CD4-positive, alpha-beta T cell (primary cell): Measurements from ENCODE around the gene MAPKBP1. TPM values are rescaled to one million over a fixed set of nuclear protein-coding genes. Genes with fewer than 3 reads are reported as not detected.
A peak's percentile ranks its signal among the peaks of the same experiment; 100 is the strongest.

Experiments
- ATAC-seq: fragments of 200-7000 bp; cut with Tn5 transposase; one replicate; pipeline ENCODE4 v1.10.0; 2022; ENCODE audit warnings: mild to moderate bottlenecking; ENCODE audit not compliant: poor library complexity
- CTCF ChIA-PET: fragments of 350-600 bp; sonication (Branson Sonifier 250); formaldehyde crosslinking; loops from one replicate; lab custom pipeline; 2021; ENCODE audit warnings: antibody characterized with exemption, inconsistent platforms; lab: Charles Lee
- POLR2A ChIA-PET: fragments of 350-600 bp; sonication (Branson Sonifier 250); formaldehyde crosslinking; loops from one replicate; lab custom pipeline; 2021; ENCODE audit warnings: antibody characterized with exemption, inconsistent platforms; lab: Charles Lee
- DNase-seq, 14 experiments: peaks; one replicate each; pipeline ENCODE4 v3.0.0-alpha.2; 2013 to 2020; ENCODE audit warnings: mixed read lengths in 2 of 14
- H3K27ac ChIP-seq, 2 donors: one replicate each; pipeline versions ENCODE4 v1.5.1 to v1.7.0; 2013; ENCODE audit warnings: low read length in 2 of 2, low read depth in 1 of 2, mild to moderate bottlenecking in 1 of 2
- H3K27me3 ChIP-seq, 2 experiments: 1 replicate in 1 of 2; 2 replicates in 1 of 2; pipeline versions ENCODE4 v1.6.1 to v1.7.0; 2013; ENCODE audit warnings: low read length in 2 of 2, control low read depth in 1 of 2, mild to moderate bottlenecking in 1 of 2, moderate library complexity in 1 of 2; ENCODE audit not compliant: insufficient read depth in 2 of 2, control insufficient read depth in 1 of 2
- H3K36me3 ChIP-seq: one replicate; pipeline ENCODE4 v1.6.1; 2013; ENCODE audit warnings: low read length, control low read depth; ENCODE audit not compliant: insufficient read depth
- H3K4me1 ChIP-seq: one replicate; pipeline ENCODE4 v1.6.1; 2013; ENCODE audit warnings: low read length, control low read depth; ENCODE audit not compliant: insufficient read depth
- H3K4me3 ChIP-seq: one replicate; pipeline ENCODE4 v1.5.1; 2013; ENCODE audit warnings: mild to moderate bottlenecking, low read length, moderate library complexity
- H3K9me3 ChIP-seq, 2 experiments: 1 replicate in 1 of 2; 2 replicates in 1 of 2; pipeline versions ENCODE4 v1.6.1 to v1.7.0; 2013; ENCODE audit warnings: low read length in 2 of 2, mild to moderate bottlenecking in 2 of 2, control low read depth in 1 of 2, moderate library complexity in 1 of 2; ENCODE audit not compliant: control insufficient read depth in 1 of 2, insufficient read depth in 1 of 2
- H3K27ac Mint-ChIP-seq: one replicate; pipeline ENCODE4 v1.8.0; 2020; ENCODE audit warnings: mixed read lengths
- H3K27me3 Mint-ChIP-seq: one replicate; pipeline ENCODE4 v1.8.0; 2021; ENCODE audit warnings: mixed read lengths
- H3K36me3 Mint-ChIP-seq: one replicate; pipeline ENCODE4 v1.8.0; 2021; ENCODE audit warnings: low read depth, mixed read lengths
- H3K4me1 Mint-ChIP-seq: one replicate; pipeline ENCODE4 v1.8.0; 2021; ENCODE audit warnings: low read depth, mixed read lengths
- H3K4me3 Mint-ChIP-seq: one replicate; pipeline ENCODE4 v1.8.0; 2020; ENCODE audit warnings: mild to moderate bottlenecking, mixed read lengths
- H3K9me3 Mint-ChIP-seq: one replicate; pipeline ENCODE4 v1.8.0; 2020; ENCODE audit warnings: mixed read lengths
- intact Hi-C, 2 experiments: fragments of 100-400 bp; cut with DNase I in 1 of 2; cut with micrococcal nuclease in 1 of 2; formaldehyde crosslinking; loops; one replicate each; pipeline versions ENCODE4 v1.15.1 to v1.9.0; 2023 to 2025; cut with DNase I, micrococcal nuclease
- total RNA-seq, 174 experiments: library from RNA in 2 of 174; stranded (reverse) in 2 of 174; gene quantifications; one replicate each; pipeline ENCODE4 v1.2.3 and lab custom pipeline; 2021 to 2026
- TF ChIP-seq, protein P1 (sequence below): fragments of 200-600 bp; IDR thresholded peaks from one replicate; pipeline ENCODE4 v1.8.0; 2022; ENCODE audit warnings: antibody characterized with exemption, mild to moderate bottlenecking

The MAPKBP1 gene
- total RNA-seq, 2 experiments from 2014 or later: 26.0 to 30.0 TPM

DNA sequence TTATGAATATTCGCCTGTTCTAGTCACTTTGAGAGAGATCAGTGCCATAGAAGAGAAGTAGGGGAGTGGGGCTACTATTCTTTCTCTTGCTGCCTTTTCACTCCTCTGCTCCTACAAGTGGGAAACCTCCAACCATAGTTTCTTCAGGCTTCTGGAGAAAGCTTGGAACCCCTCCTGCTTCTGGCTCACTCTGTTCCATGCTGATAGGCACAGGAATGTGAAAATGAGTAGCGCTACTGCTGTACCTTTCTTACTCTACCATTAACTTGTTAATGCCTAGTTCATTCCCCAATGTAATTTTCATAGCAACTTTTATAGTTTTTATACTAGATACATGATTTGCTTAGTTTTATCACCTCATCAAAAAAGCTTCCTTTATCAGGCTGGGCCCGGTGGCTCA is 26.9 kb downstream of the MAPKBP1 start:
- peaks cover 15% of the 10 kb centered on the region for H3K4me1 Mint-ChIP-seq
- intact Hi-C loops: no loop called here
- Histone ChIP-seq H3K27ac (no peak overlapping the region), H3K9me3 (no peaks in the 10 kb centered on the region), H3K36me3 (peaks cover 22% of the 10 kb centered on the region), H3K4me1 (peaks cover 5% of the 10 kb centered on the region), H3K4me3 (no peak overlapping the region), H3K27me3 (no peaks in the 10 kb centered on the region)
- no peak overlapping the region for H3K4me3 Mint-ChIP-seq
- H3K27me3 Mint-ChIP-seq: no peaks in the 10 kb centered on the region
- DNase-seq (no peak), ATAC-seq (no peak)
- ChIA-PET POLR2A (no interaction called here), CTCF (no interaction called here)
- TF ChIP-seq, protein P1, sequence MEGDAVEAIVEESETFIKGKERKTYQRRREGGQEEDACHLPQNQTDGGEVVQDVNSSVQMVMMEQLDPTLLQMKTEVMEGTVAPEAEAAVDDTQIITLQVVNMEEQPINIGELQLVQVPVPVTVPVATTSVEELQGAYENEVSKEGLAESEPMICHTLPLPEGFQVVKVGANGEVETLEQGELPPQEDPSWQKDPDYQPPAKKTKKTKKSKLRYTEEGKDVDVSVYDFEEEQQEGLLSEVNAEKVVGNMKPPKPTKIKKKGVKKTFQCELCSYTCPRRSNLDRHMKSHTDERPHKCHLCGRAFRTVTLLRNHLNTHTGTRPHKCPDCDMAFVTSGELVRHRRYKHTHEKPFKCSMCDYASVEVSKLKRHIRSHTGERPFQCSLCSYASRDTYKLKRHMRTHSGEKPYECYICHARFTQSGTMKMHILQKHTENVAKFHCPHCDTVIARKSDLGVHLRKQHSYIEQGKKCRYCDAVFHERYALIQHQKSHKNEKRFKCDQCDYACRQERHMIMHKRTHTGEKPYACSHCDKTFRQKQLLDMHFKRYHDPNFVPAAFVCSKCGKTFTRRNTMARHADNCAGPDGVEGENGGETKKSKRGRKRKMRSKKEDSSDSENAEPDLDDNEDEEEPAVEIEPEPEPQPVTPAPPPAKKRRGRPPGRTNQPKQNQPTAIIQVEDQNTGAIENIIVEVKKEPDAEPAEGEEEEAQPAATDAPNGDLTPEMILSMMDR: no peak
- H3K36me3 Mint-ChIP-seq: peaks cover 38% of the 10 kb centered on the region
- no peak overlapping the region for H3K27ac Mint-ChIP-seq
- no peaks in the 10 kb centered on the region for H3K9me3 Mint-ChIP-seq

DNA sequence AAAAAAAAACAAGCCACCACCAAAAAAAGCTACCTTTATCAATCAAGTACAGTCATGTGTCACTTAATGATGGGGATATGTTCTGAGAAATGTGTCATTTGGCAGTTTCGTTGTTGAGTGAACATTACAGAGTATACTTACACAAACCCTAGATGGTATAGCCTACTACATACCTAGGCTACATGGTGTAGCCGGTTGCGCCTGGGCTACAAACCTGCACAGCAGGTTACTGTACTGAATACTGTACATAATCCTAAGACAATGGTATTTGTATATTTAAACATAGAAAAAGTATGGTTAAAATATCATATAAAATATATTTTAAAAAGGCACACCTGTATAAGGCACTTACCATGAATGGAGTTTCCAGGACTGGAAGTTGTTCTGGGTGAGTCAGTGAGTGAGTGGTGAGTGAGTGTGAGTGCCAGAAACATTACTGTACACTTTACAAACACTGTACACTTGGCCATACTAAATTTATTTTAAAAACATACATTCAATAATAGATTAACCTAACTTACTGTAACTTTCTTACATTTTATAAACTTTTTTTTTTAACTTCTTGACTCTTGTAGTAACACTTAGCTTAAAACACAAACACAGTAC is 27.7 kb downstream of the MAPKBP1 start:
- H3K36me3 Mint-ChIP-seq: peaks cover 38% of the 10 kb centered on the region
- Histone ChIP-seq H3K9me3 (no peaks in the 10 kb centered on the region), H3K4me1 (peaks cover 5% of the 10 kb centered on the region), H3K36me3 (peaks cover 22% of the 10 kb centered on the region), H3K4me3 (no peak overlapping the region), H3K27me3 (no peaks in the 10 kb centered on the region), H3K27ac (no peak overlapping the region)
- H3K4me3 Mint-ChIP-seq: no peak overlapping the region
- ChIA-PET CTCF (interaction anchor here (1.9 kb wide), 1 partner anchor 29 kb away, joined by 7 read pairs; no protein-coding TSS in a partner anchor), POLR2A (no interaction called here)
- DNase-seq (no peak), ATAC-seq (no peak)
- peaks cover 10% of the 10 kb centered on the region for H3K4me1 Mint-ChIP-seq
- intact Hi-C loops: no loop called here
- H3K27ac Mint-ChIP-seq: no peak overlapping the region
- H3K27me3 Mint-ChIP-seq: no peaks in the 10 kb centered on the region
- H3K9me3 Mint-ChIP-seq: no peaks in the 10 kb centered on the region
- TF ChIP-seq, protein P1: no peak

GRCh38 chr15:41804361-41804760 is 30.1 kb downstream of the MAPKBP1 start:
- TF ChIP-seq, protein P1: no peak
- Histone ChIP-seq H3K27me3 (no peaks in the 10 kb centered on the region), H3K4me1 (peaks cover 5% of the 10 kb centered on the region), H3K36me3 (peaks cover 16% of the 10 kb centered on the region), H3K9me3 (no peaks in the 10 kb centered on the region), H3K27ac (no peak overlapping the region), H3K4me3 (no peak overlapping the region)
- no peak for ATAC-seq
- ChIA-PET CTCF (interaction anchor here (1.8 kb wide), 1 partner anchor 30 kb away, joined by 4 read pairs; the partner anchor contains the start of gene MAPKBP1), POLR2A (no interaction called here)
- Mint-ChIP-seq H3K36me3 (peaks cover 29% of the 10 kb centered on the region), H3K4me3 (no peak overlapping the region), H3K9me3 (no peaks in the 10 kb centered on the region), H3K4me1 (peaks cover 10% of the 10 kb centered on the region), H3K27me3 (no peaks in the 10 kb centered on the region), H3K27ac (peak overlapping the region; percentile 71)
- intact Hi-C loops: no loop called here
- no peak for DNase-seq
